Activated T-cell treated with anti-CD3 and anti-CD28 coated beads, Interleukin-2, amount 50 U/mL, for 4 hours (primary cell): ENCODE data around the gene ADGRD2. TPM values are rescaled to one million over a fixed set of nuclear protein-coding genes. Genes with fewer than 3 reads are reported as not detected.
A peak's percentile ranks its signal among the peaks of the same experiment; 100 is the strongest.

Source experiments
- ATAC-seq, 2 donors: fragments of 200-7000 bp; cut with Tn5 transposase; one replicate each; pipeline ENCODE4 v1.10.0; 2021
- DNase-seq: peaks from one replicate; pipeline ENCODE4 v3.0.0-alpha.2; 2020
- H3K27me3 Mint-ChIP-seq: one replicate; pipeline ENCODE4 v1.8.0; 2021; ENCODE audit warnings: low read depth, mixed read lengths
- H3K36me3 Mint-ChIP-seq: one replicate; pipeline ENCODE4 v1.8.0; 2022; ENCODE audit warnings: mixed read lengths; ENCODE audit not compliant: insufficient read depth
- H3K4me1 Mint-ChIP-seq: one replicate; pipeline ENCODE4 v1.8.0; 2021; ENCODE audit warnings: low read depth, mixed read lengths
- H3K4me3 Mint-ChIP-seq: one replicate; pipeline ENCODE4 v1.8.0; 2021; ENCODE audit warnings: mild to moderate bottlenecking, moderate library complexity, mixed read lengths
- H3K9me3 Mint-ChIP-seq: one replicate; pipeline ENCODE4 v1.8.0; 2021; ENCODE audit warnings: mixed read lengths
- total RNA-seq, 3 donors: library from RNA; stranded (reverse); gene quantifications; one replicate each; pipeline ENCODE4 v1.2.1, GENCODE V29; 2021

The ADGRD2 gene
- total RNA-seq, 3 donors from 2014 or later = not detected

DNA sequence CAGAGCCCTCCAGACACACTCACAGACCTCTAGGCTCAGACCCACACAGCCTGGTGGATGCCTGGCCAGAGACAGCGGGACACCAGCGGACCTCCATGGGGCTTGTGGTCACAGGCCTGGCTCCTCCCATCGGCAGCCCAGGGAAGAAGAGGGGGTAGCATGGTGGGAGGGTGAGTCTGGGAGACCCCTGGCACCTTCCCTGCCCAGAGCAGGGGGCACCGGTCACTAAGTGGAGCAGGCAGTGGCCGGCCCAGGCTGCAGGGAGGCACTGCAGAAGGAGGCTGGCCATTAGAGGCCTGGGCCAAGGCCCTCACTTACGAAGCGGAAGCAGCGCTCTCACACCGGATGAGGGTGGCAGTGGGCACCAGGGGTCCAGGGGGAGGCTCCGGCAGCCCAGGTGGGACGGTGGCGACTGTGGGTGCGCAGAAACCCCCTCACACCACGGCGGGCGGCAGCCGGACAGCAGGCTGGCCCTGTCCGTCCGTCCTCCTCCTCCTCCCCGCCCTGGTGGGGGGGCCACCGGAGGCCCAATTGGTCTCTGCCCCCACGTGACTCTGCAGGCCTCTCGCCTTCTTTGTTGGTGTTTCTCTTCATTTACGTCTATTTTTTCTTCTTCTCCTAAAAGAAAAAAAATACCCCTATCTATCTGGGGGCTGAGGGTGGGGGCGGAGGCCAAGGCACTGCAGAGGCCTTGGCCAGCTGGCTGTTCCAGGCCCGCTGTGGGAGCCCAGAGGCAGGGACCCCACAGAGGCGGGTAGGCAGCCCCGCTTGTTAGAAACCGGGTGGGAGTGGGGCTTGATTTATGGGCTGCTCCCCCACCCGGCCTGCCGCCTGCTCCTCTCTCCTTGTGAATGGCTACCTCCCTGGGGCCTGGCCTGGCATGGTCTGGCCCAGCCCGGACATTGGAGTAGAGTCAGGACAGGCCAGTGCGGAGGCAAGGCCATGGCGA, 57.0 kb downstream of the ADGRD2 start, which contains the start of gene NR5A1:
NR5A1 (minus strand) TSS at position 469 of the 949 bp plus-strand sequence. CDS start 4,004 bp downstream, outside the sequence.
- Mint-ChIP-seq H3K9me3 (no peaks in the 10 kb centered on the region), H3K4me1 (peaks cover 5% of the 10 kb centered on the region), H3K27me3 (peaks cover 37% of the 10 kb centered on the region), H3K36me3 (no peaks in the 10 kb centered on the region), H3K4me3 (no peak within 1 kb of the TSS)
- DNase-seq = no peak
- no peak for ATAC-seq

DNA sequence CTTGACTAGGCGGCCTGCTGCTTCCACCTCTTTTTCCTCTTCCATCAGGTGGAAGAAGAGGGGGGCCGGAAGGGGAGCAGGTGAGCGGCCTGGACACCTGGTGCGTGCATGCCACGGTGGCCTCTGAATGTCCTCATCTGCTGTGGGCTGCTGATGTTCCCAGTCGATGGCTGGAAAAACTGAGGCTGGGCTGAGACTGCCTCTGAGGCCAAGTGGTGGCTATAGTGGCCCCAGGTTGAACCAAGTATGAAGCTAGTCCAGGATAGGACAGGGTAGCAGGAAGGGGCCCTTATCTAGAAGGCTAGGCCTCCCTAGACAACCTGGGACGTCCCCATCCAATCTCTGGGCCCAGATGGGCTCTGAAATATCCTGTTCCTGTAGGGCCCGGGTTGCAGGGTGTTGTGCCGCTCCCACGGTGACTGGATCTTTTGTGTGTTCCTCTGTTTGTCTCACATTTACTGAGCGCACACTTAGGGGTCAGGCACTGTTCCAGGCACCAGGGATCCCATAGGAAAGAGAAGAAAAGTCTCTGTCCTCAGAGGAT, 57.7 kb downstream of the ADGRD2 start:
- ATAC-seq = no peak
- peaks cover 38% of the 10 kb centered on the region for H3K27me3 Mint-ChIP-seq
- peaks cover 5% of the 10 kb centered on the region for H3K4me1 Mint-ChIP-seq

DNA sequence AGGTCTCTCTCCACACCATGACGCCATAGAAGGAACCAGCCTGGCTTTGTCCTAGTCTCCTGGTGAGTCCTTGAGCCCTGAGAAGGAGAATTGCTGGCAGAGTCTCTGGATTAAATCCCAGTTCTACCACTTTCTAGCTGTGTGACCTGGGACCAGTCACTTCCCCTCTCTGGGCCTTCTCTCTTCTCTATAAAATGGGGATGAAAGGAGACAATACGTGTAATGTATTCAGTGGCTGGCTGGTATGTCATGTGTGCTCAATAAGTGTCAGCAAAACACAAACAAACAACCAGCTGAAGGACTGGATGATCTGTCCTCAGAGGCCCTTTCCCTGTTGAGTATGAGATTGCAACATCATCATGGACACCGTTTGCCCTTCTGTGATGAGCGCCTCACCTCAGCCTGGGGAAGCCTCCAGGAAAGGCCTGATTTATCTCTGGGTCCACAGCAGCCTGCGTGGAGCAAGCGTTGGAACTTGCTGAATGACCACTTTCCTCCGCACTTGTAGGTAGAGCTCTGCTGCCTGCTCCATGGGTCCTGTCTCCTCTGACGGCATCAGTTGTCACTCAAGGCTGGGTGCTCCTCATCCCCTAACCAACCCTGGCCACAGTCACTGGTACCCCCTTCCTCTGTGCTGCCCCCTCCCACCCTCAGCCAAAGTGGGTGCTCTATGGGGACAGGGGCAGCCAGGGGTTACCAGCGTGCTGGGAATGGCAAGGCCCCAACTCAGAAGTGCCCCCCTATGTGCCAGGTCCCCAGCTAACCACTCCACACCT, 60.6 kb downstream of the ADGRD2 start:
- ATAC-seq = no peak
- Mint-ChIP-seq H3K36me3 (no peaks in the 10 kb centered on the region), H3K4me3 (no peak overlapping the region)

More for the DNA sequence above, 57.7 kb downstream of the ADGRD2 start:
- Mint-ChIP-seq H3K36me3 (no peaks in the 10 kb centered on the region), H3K9me3 (no peaks in the 10 kb centered on the region), H3K4me3 (no peak overlapping the region)
- DNase-seq = no peak

DNA sequence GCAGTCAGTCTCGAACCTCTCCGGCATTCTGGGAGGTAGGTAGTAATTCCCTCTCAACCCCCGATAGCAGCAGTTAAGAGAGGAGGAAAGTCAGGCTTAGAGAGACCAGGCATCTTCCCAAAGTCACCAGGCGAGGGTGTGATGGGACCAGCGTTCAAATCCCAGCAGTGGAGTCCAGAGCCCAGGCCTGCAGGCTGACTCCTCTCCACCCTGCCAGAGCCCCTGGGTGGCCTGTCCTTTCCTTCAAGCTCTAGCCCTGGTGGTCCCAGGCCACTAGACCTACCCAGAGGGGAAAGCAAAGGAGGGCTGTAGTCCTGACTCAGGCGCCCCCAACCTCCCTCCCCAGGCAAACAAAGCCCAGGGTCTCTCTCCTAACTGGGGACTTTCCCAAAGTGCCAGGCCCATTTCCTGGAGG, 61.2 kb downstream of the ADGRD2 start:
- Mint-ChIP-seq H3K27me3 (peaks cover 19% of the 10 kb centered on the region), H3K4me3 (no peak overlapping the region), H3K36me3 (no peaks in the 10 kb centered on the region), H3K9me3 (no peaks in the 10 kb centered on the region), H3K4me1 (no peaks in the 10 kb centered on the region)
- DNase-seq = no peak
- ATAC-seq = no peak

More for the DNA sequence above, 60.6 kb downstream of the ADGRD2 start:
- Mint-ChIP-seq H3K9me3 (no peaks in the 10 kb centered on the region), H3K27me3 (peaks cover 25% of the 10 kb centered on the region), H3K4me1 (no peaks in the 10 kb centered on the region)
- no peak for DNase-seq

DNA sequence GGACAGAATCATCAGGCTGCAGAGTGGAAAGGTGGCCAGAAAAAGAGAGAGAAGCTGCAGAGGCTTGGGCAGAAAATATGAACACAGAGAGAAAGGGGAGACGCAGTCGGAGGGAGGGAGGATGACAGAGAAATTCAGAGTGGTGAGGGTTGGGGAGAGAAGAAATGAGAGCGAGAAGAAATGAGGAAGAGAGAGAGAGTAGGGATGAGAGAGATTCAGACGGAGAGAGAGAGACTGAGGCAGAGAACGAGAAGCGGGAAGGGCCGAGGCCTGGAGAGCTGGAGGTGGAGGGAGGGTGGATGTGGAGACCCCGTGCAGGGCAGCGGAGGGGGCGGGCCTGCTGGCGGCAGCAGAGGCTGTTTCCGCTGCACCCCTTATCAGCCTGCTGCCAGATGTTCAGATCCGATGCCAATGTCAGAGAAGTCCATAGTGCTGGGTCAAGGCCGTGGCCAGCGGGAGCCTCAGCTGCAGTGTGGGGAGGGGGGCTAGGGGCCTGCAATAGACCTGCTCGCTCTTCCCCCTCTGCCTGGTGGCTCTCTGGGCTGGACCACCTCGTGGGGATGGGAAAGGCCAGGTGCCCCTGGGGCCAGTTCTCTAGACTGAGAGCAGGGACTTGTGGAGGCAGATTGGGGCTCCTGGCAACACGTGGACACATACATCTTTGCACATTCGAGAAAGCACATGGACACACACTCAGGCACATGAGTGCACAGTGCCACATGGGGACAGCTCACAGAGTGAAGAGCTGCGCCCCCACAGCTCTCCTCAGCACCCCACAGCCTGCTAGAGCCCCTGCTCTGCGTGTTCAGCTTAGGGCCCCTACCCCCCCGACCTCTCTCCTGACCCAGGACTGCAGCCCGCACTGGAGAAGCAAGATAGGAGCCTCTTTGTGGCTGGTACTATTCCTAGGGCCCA, 61.9 kb downstream of the ADGRD2 start:
- Mint-ChIP-seq H3K4me1 (no peaks in the 10 kb centered on the region), H3K4me3 (no peak overlapping the region), H3K27me3 (peaks cover 16% of the 10 kb centered on the region), H3K36me3 (no peaks in the 10 kb centered on the region), H3K9me3 (no peaks in the 10 kb centered on the region)
- no peak for DNase-seq
- ATAC-seq = no peak

DNA sequence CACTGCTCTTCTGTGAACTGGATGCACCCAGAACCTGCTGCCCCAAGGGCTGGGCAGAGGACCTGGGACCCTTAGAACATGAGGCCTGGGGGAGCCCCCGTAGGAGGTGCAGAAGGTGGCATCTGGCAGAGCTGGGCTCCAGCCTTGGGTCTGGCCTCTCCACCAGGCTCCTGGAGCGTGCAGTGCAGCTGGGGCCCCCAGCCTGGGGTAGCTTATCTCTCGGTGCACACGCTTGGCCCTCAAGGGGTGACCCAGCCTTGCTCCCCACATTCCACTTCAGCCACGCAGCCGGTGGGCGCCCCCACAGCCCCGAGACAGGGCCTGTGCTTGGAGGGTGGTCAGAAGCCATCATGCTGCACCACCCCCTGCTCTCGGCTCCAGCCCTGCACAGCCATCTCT, 62.6 kb downstream of the ADGRD2 start:
- Mint-ChIP-seq H3K4me3 (no peak overlapping the region), H3K4me1 (no peaks in the 10 kb centered on the region), H3K27me3 (peaks cover 16% of the 10 kb centered on the region), H3K36me3 (no peaks in the 10 kb centered on the region), H3K9me3 (no peaks in the 10 kb centered on the region)
- ATAC-seq = no peak
- DNase-seq = no peak

DNA sequence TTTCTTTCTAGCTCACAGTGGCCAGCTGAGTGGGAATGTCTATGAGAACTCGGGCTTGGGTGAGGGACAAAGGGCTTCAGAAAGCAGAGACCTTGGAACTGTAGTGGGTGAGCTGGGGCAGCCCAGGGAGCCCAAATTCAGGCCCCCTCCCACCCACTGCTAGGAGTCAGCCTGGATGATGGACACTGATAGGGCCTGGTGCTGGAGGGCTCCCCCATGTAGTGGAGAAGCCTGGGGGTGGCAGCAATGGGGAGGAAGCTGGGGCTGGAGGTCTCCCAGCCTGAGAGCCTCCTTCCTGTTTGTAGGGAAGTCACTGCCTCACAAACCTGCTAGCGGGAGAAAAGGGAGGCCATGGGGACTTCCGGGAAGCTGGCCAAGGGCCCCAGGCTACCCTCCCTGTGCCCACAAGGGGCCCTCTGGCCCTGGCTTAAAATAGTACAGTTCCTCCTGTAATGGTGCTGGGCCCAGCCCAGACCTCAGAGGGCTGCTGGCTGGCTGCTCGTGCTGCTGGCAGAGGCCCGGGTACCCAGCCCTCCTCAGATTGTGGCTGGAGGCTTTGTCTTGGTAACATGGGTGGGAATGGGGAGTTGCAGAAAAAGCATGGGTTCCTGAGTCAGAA, 63.2 kb downstream of the ADGRD2 start:
- Mint-ChIP-seq H3K4me3 (no peak overlapping the region), H3K36me3 (no peaks in the 10 kb centered on the region), H3K27me3 (peaks cover 21% of the 10 kb centered on the region), H3K4me1 (no peaks in the 10 kb centered on the region), H3K9me3 (no peaks in the 10 kb centered on the region)
- ATAC-seq (peak in 1 of 2 donors; percentile 46), DNase-seq (no peak)

DNA sequence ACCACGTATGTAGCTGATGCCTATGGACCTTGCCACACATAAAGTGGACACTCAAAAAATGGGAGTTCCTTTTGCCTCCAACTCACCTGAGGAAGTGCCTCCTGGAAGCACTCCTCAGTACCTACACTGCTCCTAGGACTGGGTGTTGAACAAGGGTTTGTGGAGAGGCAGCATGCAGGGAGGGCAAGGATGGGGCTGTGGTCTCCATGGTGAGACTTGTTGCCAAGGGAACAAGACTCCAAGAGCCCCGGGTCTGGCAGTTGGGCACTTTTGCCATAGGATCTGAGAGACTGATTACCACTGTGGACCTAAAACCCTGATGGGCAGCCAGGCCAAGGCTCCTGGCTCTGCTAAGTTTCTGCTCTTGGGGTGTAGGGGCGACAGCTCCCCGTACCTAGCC, 63.9 kb downstream of the ADGRD2 start:
- no peaks in the 10 kb centered on the region for H3K9me3 Mint-ChIP-seq
- H3K27me3 Mint-ChIP-seq = peaks cover 21% of the 10 kb centered on the region
- no peaks in the 10 kb centered on the region for H3K36me3 Mint-ChIP-seq
- ATAC-seq (no peak), DNase-seq (no peak)
- H3K4me1 Mint-ChIP-seq = no peaks in the 10 kb centered on the region
- H3K4me3 Mint-ChIP-seq = no peak overlapping the region

DNA sequence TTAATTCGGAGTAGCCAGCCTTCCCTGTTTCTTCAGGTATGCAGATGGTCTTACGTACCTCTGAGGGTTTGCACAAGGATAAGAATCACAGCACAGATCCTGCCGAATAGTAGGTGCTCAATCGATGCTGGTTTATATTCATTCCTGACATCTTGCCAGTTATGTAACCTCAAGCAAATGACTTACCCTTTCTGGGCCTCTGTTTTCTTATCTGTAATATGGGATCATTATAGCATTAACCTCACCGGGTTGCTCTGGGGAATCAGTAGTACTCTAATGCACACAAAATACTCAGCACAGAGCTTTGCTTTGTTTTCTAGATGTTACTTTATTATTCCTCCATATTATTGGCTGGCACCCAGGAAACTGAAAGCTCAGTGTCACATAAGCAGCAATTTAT, 64.6 kb downstream of the ADGRD2 start:
- H3K4me1 Mint-ChIP-seq = no peaks in the 10 kb centered on the region
- no peaks in the 10 kb centered on the region for H3K36me3 Mint-ChIP-seq
- no peaks in the 10 kb centered on the region for H3K9me3 Mint-ChIP-seq
- H3K27me3 Mint-ChIP-seq = peaks cover 22% of the 10 kb centered on the region
- ATAC-seq (no peak), DNase-seq (no peak)
- H3K4me3 Mint-ChIP-seq = no peak overlapping the region

DNA sequence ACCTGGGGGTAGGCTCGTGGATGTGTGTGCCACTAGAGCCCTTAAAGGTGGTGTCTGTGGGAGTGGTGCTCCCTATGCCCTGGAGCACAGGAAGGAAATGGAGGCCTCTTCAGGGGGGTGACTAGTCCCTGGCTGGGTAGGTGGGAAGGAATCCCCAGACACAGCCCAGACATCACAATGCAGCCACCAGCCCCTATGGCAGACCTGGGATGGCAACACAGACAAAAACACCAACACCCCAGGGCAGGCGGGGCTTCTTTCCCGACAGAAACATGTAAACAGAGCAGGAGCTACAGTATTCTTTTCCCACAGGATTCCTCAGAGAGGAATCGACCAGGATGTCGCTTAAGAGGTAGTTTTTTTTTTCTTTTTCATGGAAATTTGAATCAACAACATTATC, 67.3 kb downstream of the ADGRD2 start:
- no peaks in the 10 kb centered on the region for H3K4me1 Mint-ChIP-seq
- no peak for DNase-seq
- H3K27me3 Mint-ChIP-seq = peaks cover 24% of the 10 kb centered on the region
- H3K9me3 Mint-ChIP-seq = no peaks in the 10 kb centered on the region
- H3K4me3 Mint-ChIP-seq = no peak overlapping the region
- no peaks in the 10 kb centered on the region for H3K36me3 Mint-ChIP-seq
- no peak for ATAC-seq

DNA sequence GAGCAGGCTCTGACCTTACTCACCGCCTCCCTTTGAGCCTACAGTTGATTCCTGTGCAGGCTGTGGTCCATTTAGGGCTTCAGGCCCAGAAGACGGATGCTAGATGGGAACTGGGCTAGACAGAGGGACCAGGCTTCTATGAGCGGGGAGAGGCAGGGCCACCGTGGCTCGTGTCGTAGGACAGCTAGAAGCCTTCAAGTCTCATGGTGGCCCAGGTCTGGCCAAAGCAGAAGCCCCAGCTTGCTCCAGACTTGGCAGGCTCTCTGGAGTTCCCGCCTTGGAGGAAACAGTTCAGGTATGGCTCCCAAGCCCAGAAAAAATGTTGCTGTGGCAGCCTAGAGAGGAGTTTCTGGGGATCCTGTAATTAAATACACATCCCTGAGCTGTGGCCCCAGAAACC, 67.9 kb downstream of the ADGRD2 start:
- no peak overlapping the region for H3K4me3 Mint-ChIP-seq
- DNase-seq (no peak), ATAC-seq (no peak)
- no peaks in the 10 kb centered on the region for H3K4me1 Mint-ChIP-seq
- H3K9me3 Mint-ChIP-seq = no peaks in the 10 kb centered on the region
- peaks cover 21% of the 10 kb centered on the region for H3K27me3 Mint-ChIP-seq
- no peaks in the 10 kb centered on the region for H3K36me3 Mint-ChIP-seq

DNA sequence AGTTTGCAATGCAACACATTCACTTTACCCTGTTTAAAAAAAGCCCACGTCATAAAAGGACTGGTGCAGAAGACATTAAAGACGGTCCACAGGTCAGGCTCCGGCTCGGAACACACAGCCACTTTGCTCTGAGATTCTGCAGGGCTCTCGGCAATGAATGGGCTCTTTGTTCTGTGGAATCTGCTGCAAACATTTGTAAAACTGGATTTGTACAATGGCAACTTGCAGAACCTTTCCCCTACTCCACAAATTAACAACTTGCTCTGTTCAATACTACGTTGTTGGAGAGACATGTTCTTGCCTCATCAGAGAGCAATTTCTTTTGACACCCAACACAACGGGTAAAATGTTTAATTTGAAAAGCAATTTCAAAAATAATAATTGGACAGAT, 70.0 kb downstream of the ADGRD2 start:
- H3K4me3 Mint-ChIP-seq = no peak overlapping the region
- H3K4me1 Mint-ChIP-seq = no peaks in the 10 kb centered on the region
- no peaks in the 10 kb centered on the region for H3K36me3 Mint-ChIP-seq
- DNase-seq = no peak
- ATAC-seq = no peak
- peaks cover 19% of the 10 kb centered on the region for H3K27me3 Mint-ChIP-seq
- H3K9me3 Mint-ChIP-seq = no peaks in the 10 kb centered on the region

DNA sequence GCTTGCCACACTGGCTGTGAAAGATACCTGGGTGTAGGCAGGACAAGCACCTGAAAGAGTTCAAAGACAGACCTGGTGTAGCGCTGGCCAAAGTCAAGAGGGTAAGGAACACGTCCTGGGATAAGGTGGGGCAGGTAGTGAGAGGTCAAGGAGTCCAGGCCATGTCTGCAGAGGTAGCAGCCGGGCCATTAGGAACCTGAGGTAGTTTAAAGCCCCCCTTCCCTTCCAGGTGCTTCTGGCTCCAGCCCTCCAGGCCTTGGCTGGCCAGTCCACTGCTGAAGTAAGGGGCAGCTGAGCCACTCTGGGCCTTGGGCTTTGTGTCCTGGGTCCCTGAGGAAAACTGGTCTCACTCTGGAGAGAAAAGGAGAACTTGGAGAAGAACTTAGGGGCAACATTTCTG, 70.9 kb downstream of the ADGRD2 start:
- Mint-ChIP-seq H3K4me1 (no peaks in the 10 kb centered on the region), H3K27me3 (peaks cover 19% of the 10 kb centered on the region), H3K36me3 (no peaks in the 10 kb centered on the region), H3K4me3 (no peak overlapping the region), H3K9me3 (no peaks in the 10 kb centered on the region)
- DNase-seq (no peak), ATAC-seq (no peak)
